Endothelial cell of umbilical vein (primary cell): ENCODE data around the gene MSH3. TPM values are rescaled to one million over a fixed set of nuclear protein-coding genes. Genes with fewer than 3 reads are reported as not detected.
A peak's percentile ranks its signal among the peaks of the same experiment; 100 is the strongest.

Experiments
- BruUV-seq: library from RNA; stranded (reverse); fragments of 400-500 nt; replicated peaks from 2 replicates; lab custom pipeline; 2021; lab: Mats Ljungman, UMichigan
- CTCF ChIA-PET: fragments of 300-600, 350-600 bp; sonication (Branson Sonifier 250); formaldehyde crosslinking; loops from one replicate; lab custom pipeline; 2021; ENCODE audit warnings: antibody characterized with exemption, inconsistent platforms; lab: Charles Lee
- POLR2A ChIA-PET: fragments of 300-600, 350-600 bp; sonication (Branson Sonifier 250); formaldehyde crosslinking; loops from one replicate; lab custom pipeline; 2021; ENCODE audit warnings: antibody characterized with exemption, inconsistent platforms; lab: Charles Lee
- DNase-seq: peaks from one replicate; pipeline ENCODE4 v3.0.0-alpha.2; 2011; ENCODE audit warnings: low read depth, low spot score
- FAIRE-seq: peaks from 2 replicates; lab custom pipeline; 2011; peaks lifted over from hg19 to GRCh38; lab: Jason Lieb, UNC
- H2AFZ ChIP-seq: 2 replicates; pipeline ENCODE4 v1.6.0; 2012; ENCODE audit warnings: low read depth, low read length, control low read depth, inconsistent platforms
- H3K27ac ChIP-seq: 2 replicates; pipeline ENCODE4 v1.5.1; 2011; ENCODE audit warnings: low read depth, mild to moderate bottlenecking, control low read depth, low read length, moderate library complexity; ENCODE audit not compliant: insufficient read depth
- H3K27me3 ChIP-seq, 2 experiments: 2 replicates each; pipeline versions ENCODE4 v1.6.0 to v1.6.1; 2011; ENCODE audit warnings: low read length in 2 of 2, mixed read lengths in 1 of 2; ENCODE audit not compliant: control insufficient read depth in 2 of 2, insufficient read depth in 2 of 2
- H3K36me3 ChIP-seq, 2 experiments: 2 replicates in 1 of 2; 3 replicates in 1 of 2; pipeline ENCODE4 v1.5.1; 2011; ENCODE audit warnings: low read length in 2 of 2, mild to moderate bottlenecking in 1 of 2, moderate library complexity in 1 of 2; ENCODE audit not compliant: control insufficient read depth in 2 of 2, insufficient read depth in 2 of 2; ENCODE audit errors: extremely low read depth in 1 of 2
- H3K4me1 ChIP-seq: 3 replicates; pipeline ENCODE4 v1.5.1; 2011; ENCODE audit warnings: mild to moderate bottlenecking, low read length; ENCODE audit not compliant: control insufficient read depth, insufficient read depth; ENCODE audit errors: extremely low read depth
- H3K4me2 ChIP-seq: 2 replicates; pipeline ENCODE4 v1.6.1; 2011; ENCODE audit warnings: low read length, control low read depth, mixed read lengths; ENCODE audit not compliant: insufficient read depth
- H3K4me3 ChIP-seq, 3 experiments: fragments of 200-600 bp in 1 of 3; sonication (generic), shearing (Covaris generic) in 1 of 3; replicated peaks in 1 of 3; 2 replicates each; pipeline ENCODE4 v1.5.1; 2011 to 2016; ENCODE audit warnings: control low read depth in 3 of 3, low read length in 3 of 3, mild to moderate bottlenecking in 2 of 3, inconsistent platforms in 1 of 3, low read depth in 1 of 3, moderate library complexity in 1 of 3; ENCODE audit not compliant: insufficient read depth in 1 of 3
- H3K79me2 ChIP-seq: 2 replicates; pipeline ENCODE4 v1.6.0; 2012; ENCODE audit warnings: low read length, inconsistent platforms; ENCODE audit not compliant: control insufficient read depth, insufficient read depth
- H3K9ac ChIP-seq: replicated peaks from 2 replicates; pipeline ENCODE3; 2011; ENCODE audit warnings: low read length, control low read depth; ENCODE audit not compliant: insufficient read depth; ENCODE audit errors: extremely low read depth
- H3K9me1 ChIP-seq: replicated peaks from 3 replicates; pipeline ENCODE4 v1.6.0; 2011; ENCODE audit warnings: mild to moderate bottlenecking, low read length; ENCODE audit not compliant: control insufficient read depth, insufficient read depth; ENCODE audit errors: extremely low read depth
- H3K9me3 ChIP-seq: replicated peaks from 2 replicates; pipeline ENCODE4 v1.5.1; 2012; ENCODE audit warnings: low read length, inconsistent platforms; ENCODE audit not compliant: control insufficient read depth, insufficient read depth
- H4K20me1 ChIP-seq: replicated peaks from 2 replicates; pipeline ENCODE3; 2011; ENCODE audit warnings: mild to moderate bottlenecking, low read length; ENCODE audit not compliant: control insufficient read depth, insufficient read depth; ENCODE audit errors: extremely low read depth
- CTCF ChIP-seq, 2 donors: IDR thresholded peaks; 1 replicate in 1 of 2; 2 replicates in 1 of 2; pipeline ENCODE4 v1.5.1; 2011; ENCODE audit warnings: low read length in 2 of 2, mild to moderate bottlenecking in 2 of 2, moderate library complexity in 2 of 2, control low read depth in 1 of 2, inconsistent platforms in 1 of 2, low read depth in 1 of 2; ENCODE audit not compliant: insufficient read depth in 1 of 2; ENCODE audit errors: extremely low read depth in 1 of 2
- EZH2 ChIP-seq: IDR thresholded peaks from 2 replicates; pipeline ENCODE4 v1.6.1; 2012; ENCODE audit warnings: borderline replicate concordance, low read depth, mild to moderate bottlenecking, moderate library complexity, low read length, inconsistent platforms; ENCODE audit not compliant: severe bottlenecking
- GATA2 ChIP-seq: IDR thresholded peaks from 2 replicates; pipeline ENCODE4 v1.7.0; 2011; ENCODE audit warnings: low read depth, mild to moderate bottlenecking, moderate library complexity, mixed read lengths, low read length; ENCODE audit not compliant: insufficient read length, insufficient read depth
- MYC ChIP-seq: IDR thresholded peaks from one replicate; pipeline ENCODE4 v1.6.1; 2011; ENCODE audit warnings: mild to moderate bottlenecking, low read depth, low read length
- POLR2A ChIP-seq: IDR thresholded peaks from 2 replicates; pipeline ENCODE4 v1.6.1; 2012; ENCODE audit warnings: low read depth, mild to moderate bottlenecking, control low read depth, low read length
- POLR2AphosphoS5 ChIP-seq: IDR thresholded peaks from 2 replicates; pipeline ENCODE4 v1.6.1; 2012; ENCODE audit warnings: low read depth, mild to moderate bottlenecking, control low read depth, low read length, moderate library complexity; ENCODE audit not compliant: insufficient read depth
- dilution Hi-C: fragments of 300-500 bp; cut with MboI; formaldehyde crosslinking; loops from one replicate; pipeline ENCODE4 v1.15.0; 2019; ENCODE audit warnings: low sequenced_read_pairs; ENCODE audit not compliant: extremely low pct_ligation_motif_present
- intact Hi-C: fragments of 100-400 bp; cut with micrococcal nuclease; formaldehyde crosslinking; loops from one replicate; pipeline ENCODE4 v1.10.0; 2022
- polyA plus RNA-seq, 4 experiments: library from polyadenylated mRNA; depleted of rRNA in 3 of 4; stranded (reverse) in 3 of 4; unstranded in 1 of 4; fragments of >200 nt; gene quantifications; 2 replicates each; pipeline versions ENCODE4 v1.2.1 to v1.2.3, GENCODE V29; 2011 to 2012; ENCODE audit warnings: missing spikeins in 1 of 4
- total RNA-seq: library from RNA; stranded (reverse); gene quantifications from 2 replicates; pipeline ENCODE4 v1.2.3, GENCODE V29; 2021

The MSH3 gene
- total and polyA plus RNA-seq, 2 donors (not counting 3 experiments of a cell fraction or from before 2014, with no cell fraction given): 2.0 to 13.0 TPM

GRCh38 chr5:80672140-80672736 lies 17.8 kb downstream of the MSH3 start:
- no peaks in the 10 kb centered on the region for H3K9me1 ChIP-seq
- H3K4me2 ChIP-seq: no peak overlapping the region
- CTCF ChIA-PET: interaction anchor here (0.6 to 3.4 kb wide), 29 partner anchors 9 to 589 kb away, joined by 3 to 116 read pairs (median 4); partner anchors contain the start of genes DHFR, FAM151B, MSH3 and ZFYVE16
- no peaks in the 10 kb centered on the region for H3K79me2 ChIP-seq
- intact Hi-C loops: loop anchor here (1.0 to 2.0 kb wide), 4 partner anchors 184 to 581 kb away; partner anchors contain the start of genes FAM151B and ZFYVE16
- H3K4me3 ChIP-seq: no peak overlapping the region
- H3K4me1 ChIP-seq: no peaks in the 10 kb centered on the region
- peaks cover 5 to 15% of the 10 kb centered on the region in 2 experiments for H3K36me3 ChIP-seq
- dilution Hi-C loops: no loop called here
- FAIRE-seq (peak; percentile 86), DNase-seq (peak; percentile 69)
- H4K20me1 ChIP-seq: no peaks in the 10 kb centered on the region
- BruUV-seq: no TSS peak
- POLR2A ChIA-PET: no interaction called here
- H2AFZ ChIP-seq: no peak overlapping the region
- no peak overlapping the region for H3K9ac ChIP-seq
- H3K9me3 ChIP-seq: no peaks in the 10 kb centered on the region
- H3K27me3 ChIP-seq: no peaks in the 10 kb centered on the region
- TF ChIP-seq POLR2AphosphoS5: no peak
- no peak for TF ChIP-seq POLR2A
- no peak for TF ChIP-seq EZH2
- no peak for TF ChIP-seq MYC
- no peak for TF ChIP-seq GATA2
- TF ChIP-seq CTCF (IDR thresholded peaks at IDR 0.05; ENCODE audit: extremely low read depth in 1 of 2, insufficient read depth in 1 of 2, low read depth in 1 of 2, low read length in 2 of 2): peak; percentile 70
- H3K27ac ChIP-seq: no peak overlapping the region
